UCSD-AML1 (cell line): ENCODE results near the gene IGSF21.

ENCODE experiments used
- DNase-seq: peaks from one replicate; lab custom pipeline; 2025; ENCODE audit not compliant: unreplicated experiment; lab: John Stamatoyannopoulos, UW

IGSF21 gene

DNA sequence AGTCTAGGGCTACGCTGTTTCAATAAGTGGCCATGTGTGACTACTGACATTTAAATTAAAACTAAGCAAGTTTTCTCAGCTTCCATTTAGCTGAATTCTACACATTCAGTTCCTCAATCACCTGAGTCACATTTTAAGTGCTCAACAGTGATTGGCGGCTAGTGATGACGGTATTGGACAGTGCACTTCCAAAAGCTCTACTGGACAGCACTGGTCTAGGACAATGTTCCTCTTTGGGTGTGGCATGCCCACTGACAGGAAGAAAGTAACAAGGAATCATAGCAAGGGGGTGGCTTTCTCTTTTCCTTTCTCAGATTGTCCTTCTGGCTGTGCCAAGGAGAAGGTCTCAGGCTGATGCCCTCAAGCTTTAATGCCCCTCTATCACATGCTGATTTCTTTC, 11.7 kb downstream of the IGSF21 start:
- no peak for DNase-seq

DNA sequence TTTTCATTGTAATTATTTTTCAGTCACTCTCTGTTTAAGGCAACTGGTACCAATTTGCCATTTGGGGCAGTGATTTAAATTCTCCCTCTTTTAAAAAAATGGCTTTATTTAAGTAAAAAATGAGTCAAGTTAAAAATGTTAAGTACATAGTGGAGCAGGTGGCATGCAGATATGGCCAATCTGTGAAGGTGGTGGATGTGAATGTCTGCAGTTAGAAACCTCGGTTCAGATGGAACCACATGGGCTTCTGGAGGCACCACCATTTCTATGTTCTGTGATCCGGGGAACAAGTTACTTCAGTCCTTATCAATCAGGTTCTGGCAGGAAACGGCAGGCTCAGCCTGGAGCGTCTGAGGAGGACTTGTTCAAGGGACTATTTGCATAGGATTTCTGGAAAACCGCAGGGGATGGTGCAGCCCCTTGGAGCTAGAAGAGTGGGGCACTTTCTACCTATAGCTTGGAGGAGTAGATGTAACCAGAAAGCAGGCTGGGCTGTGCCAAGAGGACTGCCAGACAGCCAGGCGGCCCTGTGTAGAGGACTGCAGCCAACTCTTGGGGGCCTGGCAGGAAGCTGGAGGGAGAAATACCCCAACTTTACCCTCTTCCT, 12.3 kb downstream of the IGSF21 start:
- DNase-seq: no peak

- no peak for DNase-seq
Measured at GRCh38 chr1:18120638-18121037, 13.0 kb downstream of the IGSF21 start.

- DNase-seq: no peak
Measured at GRCh38 chr1:18121072-18121820, 13.6 kb downstream of the IGSF21 start.

- no peak for DNase-seq
Measured at GRCh38 chr1:18123467-18123992, 15.9 kb downstream of the IGSF21 start.

GRCh38 chr1:18124977-18125376, 17.4 kb downstream of the IGSF21 start:
- DNase-seq: no peak

GRCh38 chr1:18126616-18127015, 19.0 kb downstream of the IGSF21 start:
- DNase-seq: no peak

DNA sequence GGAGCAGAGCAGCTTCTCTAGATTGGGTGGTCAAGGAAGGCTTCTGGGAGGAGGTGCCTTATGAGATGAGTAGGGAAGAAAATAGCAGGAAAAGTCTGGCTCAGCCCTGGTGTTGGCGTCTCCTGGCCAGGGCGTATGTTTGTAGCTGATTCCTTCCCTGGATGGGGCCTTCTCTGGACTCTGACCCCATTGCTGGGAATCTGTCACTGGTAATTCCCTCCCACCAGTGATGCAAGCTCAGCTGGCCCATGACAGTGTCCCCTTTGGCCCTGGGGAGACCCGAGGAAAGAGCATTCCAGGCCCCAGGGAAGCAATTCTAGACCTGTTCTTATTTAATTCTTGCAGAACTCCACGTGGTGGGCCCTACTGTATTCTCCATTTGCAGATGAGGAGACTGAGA, 20.7 kb downstream of the IGSF21 start:
- no peak for DNase-seq

DNA sequence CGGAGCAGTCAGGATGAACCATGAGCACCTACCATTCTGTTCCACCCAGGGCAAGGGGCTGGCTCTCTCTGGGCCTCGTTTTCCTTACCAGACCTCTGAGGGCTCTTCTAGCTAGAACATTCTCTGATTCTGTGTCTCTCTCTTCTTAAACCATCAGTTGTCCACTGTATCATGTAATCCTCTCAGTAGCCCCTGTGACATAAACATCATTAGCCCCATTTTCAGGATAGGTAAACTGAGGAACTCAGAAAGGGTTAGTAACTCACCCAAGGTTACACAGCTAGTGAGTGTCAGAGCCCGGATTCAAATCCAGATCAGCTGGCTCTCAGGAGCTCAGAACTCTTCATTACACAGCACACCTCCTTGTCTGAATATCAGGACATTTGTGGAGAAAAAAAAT, 22.8 kb downstream of the IGSF21 start:
- DNase-seq: no peak

- no peak for DNase-seq
Measured at GRCh38 chr1:18132022-18132710, 24.6 kb downstream of the IGSF21 start.

GRCh38 chr1:18132711-18133541, 25.3 kb downstream of the IGSF21 start:
- DNase-seq: no peak

DNA sequence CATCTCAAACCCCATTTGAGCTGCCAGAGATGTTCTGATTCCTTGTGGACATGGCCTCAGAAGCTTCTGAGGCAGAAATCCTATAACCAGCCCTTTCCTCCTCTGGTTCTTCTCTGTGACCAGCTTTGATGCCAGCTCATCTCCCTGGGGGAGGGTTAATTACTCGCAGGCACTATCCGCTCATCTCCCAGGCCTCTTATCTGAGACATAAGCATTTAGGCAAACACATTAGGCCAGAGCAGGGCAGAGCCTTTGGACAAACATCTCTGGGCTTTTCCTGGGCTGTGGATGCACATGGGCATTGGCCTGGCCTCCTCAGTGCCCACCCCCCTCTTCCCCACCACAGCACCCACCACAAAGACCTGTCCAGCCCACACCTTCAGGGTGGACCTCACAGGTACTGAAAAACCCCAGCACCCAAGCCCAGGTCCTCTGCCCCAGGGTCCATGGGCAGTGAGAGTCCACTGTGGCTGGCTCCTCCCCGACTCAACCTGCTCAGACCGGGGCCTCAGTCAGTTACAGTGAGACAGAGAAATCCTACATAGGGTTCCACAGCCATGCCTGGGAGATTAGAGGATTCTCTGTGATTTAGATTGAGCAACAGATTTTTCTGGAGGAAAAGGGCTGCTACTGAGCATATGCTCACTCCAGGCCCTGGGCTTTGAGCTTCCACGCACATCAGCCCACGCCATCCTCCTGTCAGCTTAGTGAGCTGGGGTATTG, 26.9 kb downstream of the IGSF21 start:
- no peak for DNase-seq

DNA sequence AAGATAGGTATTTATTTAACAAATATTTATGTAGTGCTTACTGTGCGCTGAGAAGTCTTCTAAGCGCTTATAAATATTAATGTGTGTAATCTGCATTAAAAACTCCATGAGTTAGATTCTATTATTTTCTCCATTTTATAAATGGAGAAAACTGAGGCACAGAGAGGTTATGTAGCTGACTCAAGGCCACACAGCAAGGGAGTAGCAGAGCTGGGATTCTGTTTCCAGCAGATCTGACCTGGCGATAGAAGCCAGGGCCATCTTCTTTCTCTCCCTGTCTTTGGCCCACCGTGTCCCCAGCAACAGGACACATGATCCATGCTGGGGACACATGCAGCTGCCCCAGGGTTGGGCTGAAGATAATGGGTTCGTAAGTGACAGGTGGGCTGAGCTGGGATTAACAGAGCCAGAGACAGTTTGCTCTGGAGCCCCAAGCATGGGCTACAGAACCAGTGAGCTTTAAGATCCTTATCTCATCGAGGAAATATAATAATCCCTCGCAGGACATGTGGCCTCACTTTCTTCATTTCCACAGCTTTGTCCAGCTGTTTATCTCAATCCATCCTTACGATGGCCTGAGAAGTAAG, 30.3 kb downstream of the IGSF21 start:
- DNase-seq: no peak

DNA sequence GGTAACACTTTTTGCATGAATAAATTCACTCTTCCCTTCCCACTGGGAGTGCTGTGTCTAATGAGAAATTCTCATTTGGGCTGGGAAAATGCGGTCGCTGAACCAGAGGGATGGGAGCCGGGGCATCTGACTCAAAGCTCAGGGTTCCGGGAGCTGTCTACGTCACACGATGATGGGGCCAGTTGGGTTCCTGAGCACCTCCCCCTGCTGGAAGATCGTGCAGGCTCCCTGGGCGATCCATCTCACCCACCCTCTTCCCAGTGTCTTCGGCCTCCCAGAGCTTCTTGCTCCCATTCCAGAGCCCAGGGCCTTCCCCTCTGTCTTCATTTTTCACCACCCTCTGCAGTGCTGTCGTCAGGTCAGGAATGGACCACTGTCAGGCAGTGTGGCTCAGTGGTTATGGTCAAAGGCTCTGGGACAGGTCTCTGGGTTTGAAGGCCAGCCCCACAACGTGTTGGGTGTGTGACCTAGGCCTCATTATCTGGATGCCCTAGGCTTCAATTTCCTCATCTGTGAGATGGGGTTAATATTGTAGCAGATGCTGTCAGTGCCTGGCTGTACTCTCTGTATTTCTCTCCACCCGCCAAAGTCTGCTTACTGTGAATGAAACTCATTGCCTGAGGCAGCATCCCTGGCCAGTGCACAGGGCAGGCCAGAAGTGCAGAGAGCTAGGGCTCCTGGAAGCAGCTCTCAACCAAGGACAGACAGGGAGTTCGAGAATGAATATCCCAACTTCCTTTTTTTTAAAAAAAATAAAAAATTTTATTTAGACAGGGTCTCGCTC, 31.8 kb downstream of the IGSF21 start:
- no peak for DNase-seq

DNA sequence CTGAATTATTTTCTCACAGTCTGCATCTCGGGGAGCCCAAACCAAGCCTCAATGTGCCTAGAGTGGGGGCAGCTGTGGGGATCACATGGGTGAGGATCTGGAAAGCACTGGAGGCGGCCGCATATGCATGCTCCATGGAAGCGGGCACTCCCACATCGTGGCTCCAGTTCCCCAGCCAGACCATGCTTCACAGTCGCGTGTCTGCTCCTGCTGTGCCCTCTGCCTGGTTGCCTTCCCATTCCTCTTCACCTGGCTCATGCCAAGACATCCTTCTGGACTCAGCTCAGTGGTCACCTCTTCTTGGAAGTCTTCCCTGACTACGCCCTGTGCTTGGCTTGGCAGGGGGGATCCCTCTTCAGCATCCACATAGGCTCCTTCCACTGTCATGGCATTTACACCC, 32.8 kb downstream of the IGSF21 start:
- no peak for DNase-seq

DNA sequence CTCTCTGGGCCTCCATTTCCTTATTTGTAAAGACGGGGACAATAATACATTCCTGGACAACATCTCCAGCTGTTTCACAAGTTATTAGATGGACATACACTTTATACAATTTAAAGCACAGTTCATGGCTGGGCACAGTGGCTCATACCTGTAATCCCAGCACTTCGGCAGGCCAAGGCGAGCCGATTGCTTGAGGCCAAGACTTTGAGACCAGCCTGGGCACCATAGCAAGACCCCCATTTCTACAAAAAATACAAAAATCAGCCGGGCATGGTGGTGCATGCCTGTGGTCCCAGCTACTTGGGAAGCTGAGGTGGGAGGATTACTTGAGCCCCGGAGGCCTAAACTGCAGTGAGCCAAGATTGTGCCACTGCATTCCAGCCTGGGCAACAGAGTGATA, 34.1 kb downstream of the IGSF21 start:
- DNase-seq: no peak

DNA sequence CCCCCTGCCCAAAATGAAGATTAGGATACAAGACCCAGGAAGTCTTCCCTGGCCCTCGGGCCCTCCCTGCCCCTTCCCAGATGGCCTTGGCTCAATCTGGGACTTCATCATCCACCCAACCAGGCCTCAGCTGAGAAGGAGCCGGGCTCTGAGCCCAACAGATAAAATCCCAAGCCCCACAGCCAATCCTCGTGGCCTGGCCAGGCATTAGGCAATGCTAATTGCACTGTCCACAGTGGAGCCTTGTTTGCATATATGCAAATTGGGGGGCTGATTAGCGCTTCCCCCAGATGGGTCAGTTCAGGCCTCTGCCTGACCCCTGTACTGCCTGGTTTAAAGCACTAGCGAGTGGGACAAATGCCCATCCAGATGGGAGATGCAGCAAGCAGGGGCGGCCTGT, 34.9 kb downstream of the IGSF21 start:
- no peak for DNase-seq

- DNase-seq: no peak
Measured at GRCh38 chr1:18142969-18143368, 35.4 kb downstream of the IGSF21 start.

DNA sequence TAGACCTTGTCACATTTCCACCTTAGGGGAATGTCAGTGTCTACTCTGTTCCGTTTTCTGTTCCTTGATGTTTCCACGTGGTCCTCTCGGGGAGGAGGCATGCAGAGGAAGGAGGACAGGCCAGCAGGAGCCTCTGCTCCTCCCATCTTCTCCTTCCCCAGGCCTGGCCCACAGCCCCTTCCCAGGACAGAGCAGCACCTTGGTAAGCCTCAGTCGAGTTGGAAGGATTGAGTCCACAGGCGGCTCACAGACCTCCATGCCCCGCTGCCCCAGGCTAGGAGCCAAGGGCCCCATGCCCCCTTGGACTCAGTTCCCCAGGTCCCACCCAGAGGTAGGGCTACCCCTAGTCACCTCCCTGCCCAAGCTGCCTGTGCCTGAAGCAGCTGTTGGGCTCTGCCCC, 36.5 kb downstream of the IGSF21 start:
- no peak for DNase-seq
